CD4-positive, alpha-beta T cell treated with Interleukin-12 subunit alpha and Interleukin-12 subunit beta, for 1 hour (primary cell): ENCODE measurements around the gene CHP2.
"Not testable (repeated sequence)": the region's sequence is repeated elsewhere in the genome, so short reads cannot be mapped to it uniquely, and the experiment has no call there.

Source experiments
- DNase-seq: peaks from one replicate; pipeline ENCODE4 v3.0.0-alpha.2; 2020

Gene CHP2

GRCh38 chr16:23754594-23755483, at the start of gene CHP2:
TSS of gene CHP2 (plus strand) at chr16:23755026. CDS start at chr16:23755050, 24 bp downstream.
- no peak for DNase-seq

DNA sequence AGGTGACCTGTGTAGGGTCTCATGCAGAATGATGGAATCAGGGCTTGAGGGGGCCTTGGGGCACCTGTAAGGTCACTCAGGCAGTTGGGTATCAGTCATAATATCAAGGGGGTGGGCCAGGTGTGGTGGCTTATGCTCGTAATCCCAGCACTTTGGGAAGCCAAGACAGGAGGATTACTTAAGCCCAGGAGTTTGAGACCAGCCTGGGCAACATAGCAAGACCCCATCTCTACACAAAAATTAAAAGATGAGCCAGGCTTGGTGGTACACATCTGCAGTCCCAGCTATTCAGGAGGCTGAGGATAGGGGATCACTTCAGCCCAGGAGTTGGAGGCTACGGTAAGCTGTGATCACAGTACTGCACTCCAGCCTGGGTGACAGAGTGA, 49.3 kb upstream of the CHP2 start:
- no peak for DNase-seq

DNA sequence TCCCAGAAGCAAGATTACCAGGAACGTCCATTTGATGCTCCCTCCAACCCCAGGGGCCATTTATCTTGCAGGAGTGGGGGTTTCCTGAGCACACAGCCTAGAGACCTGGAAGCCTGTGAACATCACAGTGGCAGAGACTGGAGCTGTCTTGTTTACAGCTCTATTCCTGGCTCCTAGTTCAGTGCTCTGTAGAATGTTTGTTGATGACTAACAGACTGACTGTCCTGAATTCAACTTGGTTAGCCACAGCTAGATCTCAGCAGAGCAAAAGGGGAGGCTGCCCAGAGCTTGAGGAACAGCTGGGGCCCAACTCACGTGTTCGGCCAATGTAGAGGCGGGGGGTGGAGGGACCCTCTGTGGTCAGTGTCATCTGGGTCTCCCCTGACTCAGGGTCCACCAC, 48.4 kb upstream of the CHP2 start:
- DNase-seq = no peak

GRCh38 chr16:23709536-23709935, 45.3 kb upstream of the CHP2 start:
- no peak for DNase-seq

DNA sequence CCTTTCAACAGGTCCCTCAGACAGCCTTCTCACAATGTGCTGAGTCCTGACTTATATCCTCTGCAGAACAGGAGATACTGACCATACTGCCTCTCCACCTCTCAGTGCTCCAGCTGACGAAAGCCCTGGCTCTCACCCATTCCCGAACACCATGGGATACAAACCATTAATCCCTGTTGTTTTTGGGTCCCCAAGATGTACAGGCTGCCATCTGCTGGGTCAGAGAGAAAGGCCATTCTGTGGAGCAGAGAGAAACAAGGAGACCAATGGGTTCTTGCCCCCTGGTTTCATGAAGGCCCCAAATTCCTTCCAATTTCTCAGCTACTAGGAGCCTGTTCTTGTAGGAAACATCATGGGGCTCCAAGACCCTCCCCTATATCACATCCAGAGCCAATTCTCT, 44.8 kb upstream of the CHP2 start:
- no peak for DNase-seq

DNA sequence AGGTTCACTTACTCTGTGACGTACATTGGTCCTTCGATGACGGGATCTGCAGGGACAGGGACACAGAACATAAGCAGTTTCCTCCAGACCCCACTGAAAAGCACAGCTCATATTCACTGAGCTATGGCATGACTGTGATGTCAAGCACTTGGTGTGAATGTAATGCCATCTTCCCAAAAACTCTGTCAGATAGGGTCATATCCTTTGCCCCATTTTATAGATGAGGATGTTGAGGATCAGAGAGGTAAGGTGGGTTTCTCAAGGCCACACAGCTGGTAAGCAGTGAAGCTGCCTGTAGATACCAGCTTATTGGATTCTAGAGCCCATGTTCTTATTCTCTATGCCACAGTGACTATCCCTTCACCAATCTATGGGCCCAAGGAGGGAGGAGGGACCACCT, 44.3 kb upstream of the CHP2 start:
- no peak for DNase-seq

GRCh38 chr16:23711785-23712184, 43.0 kb upstream of the CHP2 start:
- no peak for DNase-seq

DNA sequence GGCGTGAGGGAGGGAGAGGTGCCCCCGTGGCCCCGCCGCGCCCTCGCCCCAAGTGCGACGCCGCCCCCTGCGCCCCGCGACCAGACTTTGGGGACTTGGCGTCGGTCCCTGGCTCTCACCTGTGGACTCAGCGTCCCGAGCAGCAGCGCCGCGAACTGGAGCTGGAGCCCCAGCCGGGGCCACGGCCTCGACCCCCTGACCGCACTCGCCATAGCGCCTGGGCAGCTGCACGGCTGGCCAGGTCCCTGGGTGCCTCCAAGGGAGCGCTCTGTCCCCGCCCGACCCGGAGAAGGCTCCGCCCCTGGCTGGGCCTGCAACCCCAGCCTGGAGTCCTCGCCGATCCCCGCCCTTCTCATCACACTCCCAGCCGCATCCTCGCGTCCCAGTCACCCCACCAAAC, 41.9 kb upstream of the CHP2 start, which contains the start of gene ERN2:
TSS of gene ERN2 (minus strand) at position 247 of the 400 bp plus-strand sequence. CDS start at position 212, 35 bp downstream.
- DNase-seq = no peak

DNA sequence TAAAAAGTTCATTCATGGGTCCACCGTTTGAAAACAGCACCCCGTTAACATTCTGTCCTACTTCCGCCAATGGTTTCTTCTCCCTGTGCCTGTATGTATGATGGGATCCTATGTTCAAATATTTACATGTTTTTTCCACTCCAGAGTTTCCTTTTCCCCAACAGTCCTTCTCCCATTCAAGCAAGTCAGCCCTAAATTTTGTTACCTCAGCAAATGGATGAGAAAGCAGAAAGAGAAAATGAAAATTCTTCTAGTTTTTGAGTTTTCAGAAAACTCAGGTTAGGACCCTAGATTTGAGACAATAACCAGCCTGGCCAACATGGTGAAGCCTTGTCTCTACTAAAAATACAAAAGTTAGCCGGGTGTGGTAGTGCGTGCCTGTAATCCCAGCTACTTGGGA, 38.3 kb upstream of the CHP2 start:
- no peak for DNase-seq

GRCh38 chr16:23722613-23723240, 32.1 kb upstream of the CHP2 start:
- not testable (repeated sequence) for DNase-seq

DNA sequence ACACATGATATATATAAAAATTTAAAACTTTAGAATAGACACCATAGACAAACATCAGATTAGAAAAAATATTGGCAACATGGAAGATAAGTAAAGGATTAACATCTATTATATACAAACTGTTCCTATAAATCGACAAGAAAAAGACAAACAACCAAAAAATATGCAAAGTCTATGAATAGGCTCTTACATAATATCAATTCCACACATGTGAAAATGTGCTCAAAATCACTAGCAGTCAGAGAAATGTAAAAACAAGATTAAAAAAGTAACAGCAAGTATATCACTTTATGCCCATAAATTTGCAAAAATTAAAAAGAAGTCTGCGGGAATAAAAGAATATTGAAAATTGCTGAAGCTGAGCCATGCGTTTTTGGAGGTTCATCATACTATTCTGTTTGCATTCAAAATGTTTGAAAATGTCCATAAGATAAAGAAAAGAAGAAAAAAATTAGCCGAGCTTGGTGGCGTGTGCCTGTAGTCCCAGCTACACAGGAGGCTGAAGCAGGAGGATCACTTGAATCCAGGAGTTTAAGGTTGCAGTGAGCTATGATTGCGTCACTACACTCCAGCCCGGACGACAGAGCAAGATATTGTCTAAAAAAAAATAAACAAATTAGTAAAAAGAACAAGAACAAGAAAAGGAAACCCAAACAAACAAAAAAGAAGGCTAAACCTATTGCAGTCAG, 30.6 kb upstream of the CHP2 start:
- DNase-seq = no peak

GRCh38 chr16:23724785-23725131, 30.1 kb upstream of the CHP2 start:
- no peak for DNase-seq

GRCh38 chr16:23726710-23727109, 28.1 kb upstream of the CHP2 start:
- no peak for DNase-seq

GRCh38 chr16:23728112-23728477, 26.7 kb upstream of the CHP2 start:
- no peak for DNase-seq

DNA sequence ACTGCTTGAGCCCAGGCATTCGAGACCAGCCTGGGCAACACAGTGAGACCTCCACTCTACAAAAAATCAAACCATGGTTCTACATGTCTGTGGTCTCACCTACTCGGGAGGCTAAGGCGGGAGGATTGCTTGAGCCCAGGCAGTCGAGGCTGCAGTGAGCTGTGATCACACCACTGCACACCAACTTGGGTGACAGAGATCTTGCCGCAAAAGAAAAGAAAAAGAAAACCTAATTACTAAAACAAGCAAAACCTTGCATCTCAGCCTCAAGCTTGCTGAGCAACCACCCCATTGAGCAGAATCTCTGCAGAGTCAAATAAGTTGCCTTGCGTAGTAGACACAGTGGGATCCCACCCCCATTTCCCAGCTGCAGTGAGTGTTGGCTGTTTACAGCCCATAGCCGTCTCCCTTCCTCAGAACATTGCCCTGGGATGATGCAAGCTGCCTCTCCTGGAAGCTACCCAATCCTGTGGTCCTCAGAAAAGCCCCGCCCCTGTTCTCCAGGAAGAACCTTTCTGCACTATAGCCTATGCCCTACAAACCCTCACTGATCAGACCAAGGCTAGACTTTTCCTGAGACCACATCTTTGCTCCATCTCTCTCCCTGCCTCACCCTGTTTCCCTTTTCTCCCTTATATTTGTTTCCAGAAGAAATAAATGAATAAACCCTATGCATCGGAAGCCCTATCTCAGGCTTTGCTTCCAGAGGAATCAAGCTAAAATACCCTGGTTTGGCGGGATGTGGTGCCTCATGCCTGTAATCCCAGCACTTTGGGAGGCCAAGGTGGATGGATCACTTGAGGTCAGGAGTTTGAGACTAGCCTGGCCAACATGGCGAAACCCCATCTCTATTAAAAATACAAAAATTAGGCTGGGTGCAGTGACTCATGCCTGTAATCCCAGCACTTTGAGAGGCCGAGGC, 25.1 kb upstream of the CHP2 start:
- DNase-seq = no peak

GRCh38 chr16:23734176-23734893, 20.5 kb upstream of the CHP2 start:
- no peak for DNase-seq

DNA sequence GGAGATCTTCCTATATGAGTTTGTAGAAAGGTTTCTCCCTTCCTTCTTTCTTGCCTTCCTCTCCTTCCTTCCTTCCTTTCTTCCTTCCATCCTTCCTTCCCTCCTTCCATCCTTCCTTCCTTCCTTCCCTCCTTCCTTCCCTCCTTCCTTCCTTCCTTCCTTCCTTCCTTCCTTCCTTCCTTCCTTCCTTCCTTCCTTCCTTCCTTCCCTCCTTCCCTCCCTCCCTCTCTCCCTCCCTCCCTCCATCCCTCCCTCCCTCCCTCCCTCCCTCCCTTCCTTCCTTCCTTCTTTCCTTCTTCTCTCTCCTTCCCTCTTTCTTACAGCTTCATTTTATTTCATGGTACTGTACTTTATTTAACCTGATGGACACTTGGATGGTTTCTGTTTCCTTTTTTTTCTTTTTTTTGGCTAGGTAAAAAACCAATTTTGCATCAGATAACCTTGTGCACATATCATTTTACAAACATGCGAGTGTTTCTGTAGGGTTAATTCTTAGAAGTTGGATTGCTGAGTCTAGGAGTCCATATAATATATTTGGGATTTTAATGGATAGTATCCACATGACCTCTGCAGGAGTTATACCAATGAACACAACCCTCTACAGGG, 17.3 kb upstream of the CHP2 start:
- not testable (repeated sequence) for DNase-seq

- no peak for DNase-seq
These were observed 15.3 kb upstream of the CHP2 start for GRCh38 chr16:23739516-23739915.

DNA sequence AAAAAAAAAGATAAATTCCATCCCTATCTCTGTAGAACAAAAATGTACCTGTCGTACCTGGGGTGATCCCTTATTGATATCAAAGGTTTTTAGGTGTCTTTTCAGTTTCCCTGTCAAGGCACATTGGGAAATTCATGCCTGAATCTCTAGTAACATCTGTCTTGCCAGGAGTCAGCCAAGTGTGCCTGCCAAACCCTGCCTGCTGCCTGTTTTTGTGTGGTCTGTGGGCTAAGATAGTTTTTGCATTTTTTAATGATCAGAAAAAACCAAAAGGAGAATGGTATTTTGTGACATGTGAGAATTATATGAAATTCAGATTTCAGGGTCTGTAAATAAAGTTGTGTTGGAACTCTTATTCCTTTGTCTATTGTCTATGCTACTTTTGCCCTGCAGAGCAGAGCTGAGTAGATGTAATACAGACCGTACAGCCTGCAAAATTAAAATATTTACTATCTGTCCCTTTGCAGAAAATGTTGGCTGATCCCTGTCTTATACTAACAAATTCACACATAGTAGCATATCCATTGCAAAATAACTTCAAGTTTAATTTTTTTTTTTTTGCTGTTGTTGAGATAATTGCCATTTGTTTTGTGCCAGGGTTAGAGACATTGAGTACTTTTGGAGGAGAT, 13.0 kb upstream of the CHP2 start:
- DNase-seq = no peak

GRCh38 chr16:23742766-23743165, 12.1 kb upstream of the CHP2 start:
- no peak for DNase-seq

- no peak for DNase-seq
These were observed 9.6 kb upstream of the CHP2 start for GRCh38 chr16:23745263-23745662.
